H1 (cell line): ENCODE measurements around the gene GBE1. TPM values are rescaled to one million over a fixed set of nuclear protein-coding genes. Genes with fewer than 3 reads are reported as not detected.

Experiments used
- CHD7 ChIP-seq: fragments of 300-600 bp; sonication (generic); IDR thresholded peaks from 2 replicates; pipeline ENCODE4 v1.7.1; 2012; ENCODE audit warnings: low read length, moderate library complexity, mild to moderate bottlenecking, inconsistent platforms; ENCODE audit not compliant: insufficient replicate concordance
- EP300 ChIP-seq, 2 experiments: IDR thresholded peaks; 1 replicate in 1 of 2; 2 replicates in 1 of 2; pipeline ENCODE4 v1.6.1; 2011 to 2012; ENCODE audit warnings: low read depth in 2 of 2, low read length in 2 of 2, mild to moderate bottlenecking in 2 of 2, borderline replicate concordance in 1 of 2, inconsistent platforms in 1 of 2, moderate library complexity in 1 of 2
- GABPA ChIP-seq: IDR thresholded peaks from 2 replicates; pipeline ENCODE4 v1.6.1; 2011; ENCODE audit warnings: mild to moderate bottlenecking, low read length, moderate library complexity, borderline replicate concordance; ENCODE audit not compliant: insufficient read depth
- KDM1A ChIP-seq: fragments of 200-600, 300-600 bp; sonication (generic); IDR thresholded peaks from 2 replicates; pipeline ENCODE4 v1.7.1; 2016; ENCODE audit warnings: mild to moderate bottlenecking, low read length, borderline replicate concordance
- KDM5A ChIP-seq: fragments of 200-600 bp; IDR thresholded peaks from 2 replicates; pipeline ENCODE4 v1.7.1; 2012; ENCODE audit warnings: mild to moderate bottlenecking, low read length, inconsistent platforms, mixed read lengths
- NANOG ChIP-seq: IDR thresholded peaks from 2 replicates; pipeline ENCODE4 v1.6.1; 2011; ENCODE audit warnings: low read length, low read depth, mild to moderate bottlenecking, inconsistent platforms; ENCODE audit not compliant: insufficient read depth, poor library complexity, severe bottlenecking
- RXRA ChIP-seq: IDR thresholded peaks from 2 replicates; pipeline ENCODE4 v1.6.1; 2011; ENCODE audit warnings: low read depth, mild to moderate bottlenecking, low read length, moderate library complexity; ENCODE audit not compliant: insufficient read depth
- SAP30 ChIP-seq: fragments of 300-600 bp; sonication (generic); IDR thresholded peaks from 2 replicates; pipeline ENCODE4 v1.7.1; 2012; ENCODE audit warnings: low read length, moderate library complexity, mild to moderate bottlenecking, inconsistent platforms; ENCODE audit not compliant: insufficient read depth, insufficient replicate concordance
- SIRT6 ChIP-seq: IDR thresholded peaks from one replicate; pipeline ENCODE4 v1.7.1; 2012; ENCODE audit warnings: low read length, inconsistent platforms
- polyA plus RNA-seq, 7 experiments: library from polyadenylated mRNA; depleted of rRNA in 3 of 7; stranded (reverse) in 5 of 7; unstranded in 2 of 7; fragments of >200 nt in 5 of 7; fragments of 200-250 nt in 2 of 7; gene quantifications; 1 replicate in 5 of 7; 2 replicates in 1 of 7; 4 replicates in 1 of 7; pipeline versions ENCODE4 v1.2.1 to v1.2.3, GENCODE V29; 2011 to 2013; ENCODE audit warnings: missing spikeins in 2 of 7, mixed read lengths in 2 of 7
- total RNA-seq: library from RNA; stranded (reverse); fragmentation: NEBNext Ultra II Directional; extraction: Animal tissue kit (Norgen Biotek cat#: 25700); gene quantifications from 2 replicates; pipeline ENCODE4 v1.2.1, GENCODE V29; 2021
- TF ChIP-seq, protein P1 (sequence below): IDR thresholded peaks from 2 replicates; pipeline ENCODE4 v1.6.1; 2011; ENCODE audit warnings: low read length, improper control_type of control experiment

Gene GBE1
- total and polyA plus RNA-seq, 2 of the 8 experiments (the other 6 are each of a cell fraction or from before 2014, with no cell fraction given): 3.3 to 7.3 TPM

GRCh38 chr3:81645248-81645647 lies 116.2 kb downstream of the GBE1 start (continued):
- no peak for TF ChIP-seq CHD7
- TF ChIP-seq KDM5A: no peak
- TF ChIP-seq, protein P1, sequence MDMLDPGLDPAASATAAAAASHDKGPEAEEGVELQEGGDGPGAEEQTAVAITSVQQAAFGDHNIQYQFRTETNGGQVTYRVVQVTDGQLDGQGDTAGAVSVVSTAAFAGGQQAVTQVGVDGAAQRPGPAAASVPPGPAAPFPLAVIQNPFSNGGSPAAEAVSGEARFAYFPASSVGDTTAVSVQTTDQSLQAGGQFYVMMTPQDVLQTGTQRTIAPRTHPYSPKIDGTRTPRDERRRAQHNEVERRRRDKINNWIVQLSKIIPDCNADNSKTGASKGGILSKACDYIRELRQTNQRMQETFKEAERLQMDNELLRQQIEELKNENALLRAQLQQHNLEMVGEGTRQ: no peak
- TF ChIP-seq SIRT6: no peak
- TF ChIP-seq EP300 (IDR thresholded peaks at IDR 0.05; ENCODE audit: borderline replicate concordance in 1 of 2, low read depth in 2 of 2, low read length in 2 of 2): no peak
- TF ChIP-seq KDM1A: no peak
- TF ChIP-seq GABPA: no peak
- no peak for TF ChIP-seq NANOG
- no peak for TF ChIP-seq RXRA
- TF ChIP-seq SAP30: no peak
